RWPE1 (cell line): ENCODE measurements around the gene NDEL1.

Source experiments
- CTCF ChIA-PET: fragments of 350-600 bp; sonication (Branson Sonifier 250); formaldehyde crosslinking; extraction: SDS; loops from one replicate; lab custom pipeline; 2021; lab: Yijun Ruan, JAX
- POLR2A ChIA-PET: fragments of 400-600 bp; formaldehyde crosslinking; extraction: SDS; loops from one replicate; lab custom pipeline; 2020; ENCODE audit warnings: antibody characterized with exemption; ENCODE audit not compliant: low non-redundant PET; lab: Yijun Ruan, JAX
- DNase-seq: peaks from one replicate; pipeline ENCODE4 v3.0.0; 2012; ENCODE audit warnings: low spot score
- H3K27ac ChIP-seq: fragments of 450-650 bp; 2 replicates; pipeline ENCODE4 v1.5.1; 2017
- CTCF ChIP-seq: fragments of 450-650 bp; conservative IDR thresholded peaks from 2 replicates; pipeline ENCODE4 v1.5.1; 2017; ENCODE audit warnings: low read depth, mild to moderate bottlenecking

Gene NDEL1

DNA sequence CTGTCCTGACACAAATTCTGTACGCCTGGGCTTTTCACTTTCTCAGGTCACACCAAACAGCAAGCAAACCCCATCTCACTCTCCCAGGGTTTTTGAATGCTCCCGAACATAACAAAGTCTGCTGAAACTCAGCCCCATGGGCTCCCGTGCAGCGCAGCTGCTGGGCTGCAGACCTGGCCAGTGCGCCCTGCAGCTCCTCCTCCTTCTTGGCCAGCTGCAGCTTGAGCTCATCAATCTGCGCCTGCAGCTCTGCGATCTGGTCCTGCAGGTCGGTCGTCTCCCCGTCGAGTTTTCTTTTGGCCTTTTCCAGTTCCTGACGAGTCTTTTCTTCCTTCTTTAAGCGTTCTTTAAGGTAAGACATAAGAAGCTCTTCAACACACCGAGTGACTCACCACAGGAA, 70.5 kb downstream of the NDEL1 start:
- H3K27ac ChIP-seq, result no peak overlapping the region
- ChIA-PET CTCF (no interaction called here), POLR2A (no interaction called here)
- TF ChIP-seq CTCF, result no peak
- DNase-seq, result no peak

GRCh38 chr17:8514801-8515200, 79.1 kb downstream of the NDEL1 start:
- H3K27ac ChIP-seq, result no peak overlapping the region
- DNase-seq, result no peak
- ChIA-PET CTCF (no interaction called here), POLR2A (interaction anchor here (0.6 kb wide), 1 partner anchor 54 kb away, joined by 4 read pairs; no protein-coding TSS in a partner anchor)
- no peak for TF ChIP-seq CTCF
